HG03066 (cell line): ENCODE results near the gene MRPL4.

ENCODE experiments used
- ATAC-seq: cut with Tn5 transposase; IDR thresholded peaks from one replicate; pipeline ENCODE4 v1.9.1; 2021; ENCODE audit warnings: low read depth; ENCODE audit not compliant: unreplicated experiment

Gene MRPL4

DNA sequence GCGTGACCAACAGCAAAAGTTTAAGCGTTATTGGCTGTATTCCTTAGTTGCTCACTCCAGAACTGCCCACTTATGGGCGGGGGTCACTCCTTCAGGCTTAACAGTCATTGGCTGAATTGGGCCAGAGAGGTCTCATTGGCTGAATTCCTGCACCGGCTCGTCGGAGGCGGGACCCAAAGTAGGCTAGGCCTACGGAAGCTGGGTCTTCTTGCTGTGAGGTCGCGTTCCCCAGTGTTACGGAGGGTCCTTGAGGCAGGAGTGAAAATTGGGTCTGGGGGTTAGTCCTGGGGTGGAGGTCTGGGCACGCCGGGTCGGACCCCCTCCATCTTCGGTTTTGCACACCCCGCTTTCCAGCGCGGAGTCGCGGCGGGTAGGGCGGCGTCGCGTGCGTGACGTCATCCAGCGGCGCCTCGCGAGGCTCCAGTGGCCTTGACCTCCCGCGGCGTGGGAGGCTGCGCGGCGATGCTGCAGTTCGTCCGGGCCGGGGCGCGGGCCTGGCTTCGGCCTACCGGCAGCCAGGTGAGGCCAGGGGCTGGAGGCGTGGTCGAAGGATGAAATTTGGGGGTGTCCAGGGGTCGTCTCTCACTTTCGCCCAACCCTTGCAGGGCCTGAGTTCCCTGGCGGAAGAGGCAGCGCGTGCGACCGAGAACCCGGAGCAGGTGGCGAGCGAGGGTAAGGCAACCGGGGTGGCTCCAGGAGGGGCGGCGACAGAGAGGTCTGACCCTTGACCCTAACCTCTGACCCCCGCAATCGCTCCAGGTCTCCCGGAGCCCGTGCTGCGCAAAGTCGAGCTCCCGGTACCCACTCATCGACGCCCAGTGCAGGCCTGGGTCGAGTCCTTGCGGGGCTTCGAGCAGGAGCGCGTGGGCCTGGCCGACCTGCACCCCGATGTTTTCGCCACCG, at the start of gene MRPL4:
Gene MRPL4 (plus strand): TSS at position 423 of the 903 bp plus-strand sequence. CDS start 40 bp downstream, at position 463.
- ATAC-seq: peak; percentile 76

GRCh38 chr19:10203686-10204085, 48.3 kb upstream of the MRPL4 start:
- ATAC-seq: no peak

DNA sequence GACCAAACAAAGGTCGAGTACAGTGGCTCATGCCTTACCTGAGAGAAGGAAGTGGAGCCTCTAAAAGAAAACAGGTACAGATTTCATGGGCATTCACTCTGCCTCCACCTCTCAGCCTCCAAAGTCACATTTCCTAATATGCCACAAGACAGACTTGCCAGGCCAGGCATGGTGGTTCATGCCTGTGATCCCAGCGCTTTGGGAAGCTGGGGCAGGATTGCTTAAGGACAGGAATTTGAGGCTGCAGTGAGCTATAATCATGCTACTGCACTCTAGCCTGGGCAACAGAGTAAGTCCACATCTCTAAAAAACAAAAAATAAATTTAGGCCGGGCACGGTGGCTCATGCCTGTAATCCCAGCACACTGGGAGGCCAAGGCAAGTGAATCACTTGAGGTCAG, 46.4 kb upstream of the MRPL4 start:
- no peak for ATAC-seq

DNA sequence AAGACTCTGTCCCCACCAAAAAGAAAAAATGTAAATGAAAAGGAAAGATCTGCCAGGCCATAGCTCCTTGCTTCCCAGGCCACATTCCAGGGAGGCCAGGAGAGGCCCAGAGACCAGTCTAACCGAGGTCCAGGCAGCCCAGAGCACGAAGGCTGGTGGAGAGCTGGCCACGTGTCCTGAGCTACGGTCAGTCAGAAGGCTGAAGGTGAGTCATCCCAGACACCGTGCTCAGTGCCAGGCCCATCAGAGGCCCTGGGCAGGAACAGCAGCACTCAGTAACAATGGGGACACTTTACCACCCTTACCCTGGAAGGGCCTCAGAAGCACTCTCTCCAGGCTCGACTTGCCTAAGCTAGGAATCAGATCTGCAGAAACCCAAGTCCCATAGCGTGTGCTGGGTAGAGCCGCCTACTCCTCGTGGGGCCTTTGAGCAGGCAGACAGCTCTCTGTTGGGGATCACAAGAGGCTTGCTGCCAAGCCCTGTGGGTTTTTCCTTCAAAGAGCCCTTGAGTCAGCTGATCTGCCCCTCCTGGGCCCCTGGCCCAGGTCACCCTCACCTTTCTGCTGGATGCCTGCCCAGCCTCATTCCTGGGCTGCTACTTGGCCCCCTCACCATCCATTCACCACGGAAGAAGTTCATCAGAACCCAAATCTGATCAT, 45.7 kb upstream of the MRPL4 start:
- no peak for ATAC-seq

GRCh38 chr19:10207026-10207425, 45.0 kb upstream of the MRPL4 start:
- no peak for ATAC-seq

DNA sequence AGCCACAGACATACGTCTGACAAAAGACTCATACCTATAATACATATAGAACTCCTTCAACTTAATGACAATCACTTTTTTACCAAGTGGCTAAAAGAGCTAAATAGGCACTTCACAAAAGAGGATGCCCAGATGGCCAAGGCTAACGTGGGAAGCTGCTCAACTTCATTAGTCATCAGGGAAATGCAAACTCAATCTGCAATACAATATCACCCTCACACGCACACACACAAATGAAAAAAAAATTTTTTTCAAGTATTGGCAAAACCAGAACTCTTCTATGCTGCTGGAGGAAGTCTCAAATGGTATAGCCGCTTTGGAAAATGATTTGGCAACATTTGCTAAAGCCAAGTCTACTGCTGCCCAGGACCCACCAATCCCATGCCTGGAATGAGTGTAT, 42.7 kb upstream of the MRPL4 start:
- no peak for ATAC-seq

- ATAC-seq: no peak
Measured at GRCh38 chr19:10211061-10211460, 41.0 kb upstream of the MRPL4 start.

GRCh38 chr19:10211691-10212090, 40.3 kb upstream of the MRPL4 start:
- no peak for ATAC-seq

DNA sequence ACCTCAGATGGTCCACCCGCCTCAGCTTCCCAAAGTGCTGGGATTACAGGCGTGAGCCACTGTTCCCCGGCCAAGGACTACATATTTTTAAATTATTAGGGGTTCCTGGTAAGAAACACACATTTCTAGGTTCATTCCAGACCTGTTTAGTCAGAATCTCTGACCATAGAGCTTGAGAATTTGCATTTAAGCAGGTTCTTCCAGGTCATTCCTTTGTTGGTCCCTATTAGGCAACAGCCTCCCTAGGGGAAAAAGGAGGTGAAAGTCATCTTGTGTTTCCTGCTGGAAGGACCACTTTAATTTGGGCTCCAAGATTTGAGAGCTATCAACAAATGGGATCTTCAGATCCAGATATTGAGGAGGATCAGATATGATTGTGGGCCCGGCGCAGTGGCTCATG, 37.2 kb upstream of the MRPL4 start:
- no peak for ATAC-seq

DNA sequence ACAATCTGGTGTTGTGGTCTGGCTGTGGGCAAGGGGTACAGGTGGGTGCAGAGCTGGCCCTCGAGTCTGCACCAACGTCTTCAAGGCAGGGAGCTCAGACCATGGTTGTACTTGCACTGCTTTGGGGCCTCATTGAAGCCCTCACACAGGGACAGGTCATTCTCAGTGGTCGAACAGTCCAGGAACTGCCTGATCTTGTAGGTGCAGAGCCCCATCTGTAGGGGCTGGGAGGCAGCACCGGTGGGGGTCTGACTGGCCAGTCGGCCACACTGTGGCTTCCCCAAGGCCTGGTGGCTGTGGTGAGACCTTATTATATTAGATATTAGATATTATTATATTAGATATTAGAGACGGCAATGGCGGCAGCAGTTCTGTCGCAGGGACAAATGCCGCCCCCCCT, 34.9 kb upstream of the MRPL4 start:
- ATAC-seq: no peak

DNA sequence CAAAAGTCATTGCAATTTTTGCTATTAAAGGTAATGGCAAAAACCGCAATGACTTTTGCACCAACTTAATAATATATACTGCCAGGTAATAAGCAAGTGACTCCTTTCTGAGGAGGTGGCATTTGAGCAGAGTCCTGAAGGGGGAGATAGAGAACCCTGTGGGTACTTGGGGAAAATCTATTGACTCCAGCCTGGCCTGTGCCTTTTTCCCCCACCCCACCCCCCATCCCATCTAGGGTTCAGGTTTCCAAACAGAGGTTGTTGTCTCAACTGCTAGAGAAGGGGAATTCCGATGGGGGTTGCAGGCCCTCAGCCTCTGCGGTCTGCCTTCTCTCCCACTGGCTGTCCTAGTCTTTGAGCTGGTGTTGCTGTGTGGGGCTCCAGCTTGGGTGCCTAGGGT, 32.3 kb upstream of the MRPL4 start:
- no peak for ATAC-seq

DNA sequence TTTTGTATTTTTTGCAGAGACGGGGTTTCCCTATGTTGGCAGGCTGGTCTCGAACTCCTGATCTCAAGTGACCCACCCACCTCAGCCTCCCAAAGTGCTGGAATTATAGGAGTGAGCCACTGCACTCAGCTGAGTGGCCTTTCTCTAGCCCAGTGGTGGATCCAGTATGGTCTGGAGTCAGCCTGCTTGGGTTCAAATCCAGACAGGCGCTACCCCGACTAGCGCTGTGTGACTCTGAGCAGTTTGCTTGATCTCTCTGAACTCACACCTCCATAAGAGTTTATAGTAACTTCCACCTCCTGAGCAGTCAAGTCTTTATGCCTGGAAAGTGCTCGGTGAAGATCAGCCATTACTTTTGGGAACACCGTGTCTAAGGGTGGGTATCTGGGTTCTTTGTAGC, 31.3 kb upstream of the MRPL4 start:
- ATAC-seq: no peak

GRCh38 chr19:10222201-10222890, 29.7 kb upstream of the MRPL4 start:
- ATAC-seq: no peak

DNA sequence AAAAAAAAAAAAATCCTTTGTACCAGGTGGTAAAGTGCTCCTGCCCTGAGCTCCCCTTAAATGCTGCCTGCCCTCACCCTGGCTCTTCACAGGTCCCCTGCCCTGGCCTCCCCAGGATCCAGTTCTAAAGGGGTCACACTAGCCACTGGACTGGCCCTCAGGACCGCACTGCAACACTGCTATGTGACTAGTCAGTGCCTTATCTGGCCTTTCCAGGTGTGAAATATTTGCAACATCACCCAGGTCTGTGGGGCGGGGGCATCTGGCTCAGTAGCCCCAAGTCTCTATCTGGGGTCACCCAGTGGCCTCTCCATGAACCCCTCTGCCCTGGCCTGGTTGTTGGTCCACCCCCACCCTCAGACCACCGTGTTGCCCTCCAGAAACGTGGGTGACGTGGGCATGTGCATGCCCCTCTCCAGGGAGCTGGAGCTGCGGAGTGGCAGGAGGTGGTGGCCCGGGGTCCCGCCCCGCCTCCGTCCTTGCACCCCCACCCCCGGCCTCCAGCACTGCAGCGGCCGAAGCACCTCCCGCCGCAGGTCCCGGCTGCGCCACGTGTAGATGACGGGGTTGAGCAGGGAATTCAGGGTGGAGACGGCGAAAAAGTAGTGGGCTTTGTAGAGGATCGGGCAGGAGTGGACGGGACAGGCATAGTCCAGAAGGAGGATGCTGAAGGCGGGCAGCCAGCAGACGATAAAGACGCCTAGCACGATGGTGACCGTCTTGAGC, 28.4 kb upstream of the MRPL4 start:
- no peak for ATAC-seq

DNA sequence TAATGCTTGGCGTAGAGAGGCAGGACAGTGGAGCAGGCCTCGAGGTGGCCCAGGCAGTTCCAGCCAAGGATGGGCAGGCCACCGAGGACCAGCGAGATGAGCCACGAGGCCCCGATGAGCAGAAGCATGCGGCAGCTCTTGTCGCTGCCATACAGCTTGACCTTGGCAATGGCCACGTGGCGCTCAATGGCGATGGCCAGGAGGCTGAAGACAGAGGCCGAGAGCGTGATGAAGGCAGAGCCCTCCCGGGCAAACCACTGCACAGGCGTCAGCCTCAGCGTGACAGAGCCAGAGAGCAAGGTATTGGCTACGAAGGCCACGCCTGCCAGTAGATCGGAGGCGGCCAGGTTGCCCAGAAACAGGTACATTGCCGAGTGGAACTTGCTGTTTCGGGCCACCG, 27.7 kb upstream of the MRPL4 start:
- no peak for ATAC-seq

- no peak for ATAC-seq
Measured at GRCh38 chr19:10226021-10226375, 26.0 kb upstream of the MRPL4 start.

GRCh38 chr19:10226376-10227025, 25.5 kb upstream of the MRPL4 start:
- ATAC-seq: no peak

- ATAC-seq: no peak
Measured at GRCh38 chr19:10227026-10227971, 24.7 kb upstream of the MRPL4 start.

GRCh38 chr19:10228393-10228792, 23.6 kb upstream of the MRPL4 start:
- ATAC-seq: no peak
